GM12873 (cell line): Measurements from ENCODE around the gene C1D.
A peak's percentile ranks its signal among the peaks of the same experiment; 100 is the strongest.

ENCODE experiments used
- TF ChIP-seq, protein P1 (sequence below): IDR thresholded peaks from 2 replicates; pipeline ENCODE4 v1.5.1; 2012; ENCODE audit warnings: low read depth, mild to moderate bottlenecking, moderate library complexity, low read length, control low read depth; ENCODE audit not compliant: insufficient read depth; ENCODE audit errors: missing control alignments

C1D gene

DNA sequence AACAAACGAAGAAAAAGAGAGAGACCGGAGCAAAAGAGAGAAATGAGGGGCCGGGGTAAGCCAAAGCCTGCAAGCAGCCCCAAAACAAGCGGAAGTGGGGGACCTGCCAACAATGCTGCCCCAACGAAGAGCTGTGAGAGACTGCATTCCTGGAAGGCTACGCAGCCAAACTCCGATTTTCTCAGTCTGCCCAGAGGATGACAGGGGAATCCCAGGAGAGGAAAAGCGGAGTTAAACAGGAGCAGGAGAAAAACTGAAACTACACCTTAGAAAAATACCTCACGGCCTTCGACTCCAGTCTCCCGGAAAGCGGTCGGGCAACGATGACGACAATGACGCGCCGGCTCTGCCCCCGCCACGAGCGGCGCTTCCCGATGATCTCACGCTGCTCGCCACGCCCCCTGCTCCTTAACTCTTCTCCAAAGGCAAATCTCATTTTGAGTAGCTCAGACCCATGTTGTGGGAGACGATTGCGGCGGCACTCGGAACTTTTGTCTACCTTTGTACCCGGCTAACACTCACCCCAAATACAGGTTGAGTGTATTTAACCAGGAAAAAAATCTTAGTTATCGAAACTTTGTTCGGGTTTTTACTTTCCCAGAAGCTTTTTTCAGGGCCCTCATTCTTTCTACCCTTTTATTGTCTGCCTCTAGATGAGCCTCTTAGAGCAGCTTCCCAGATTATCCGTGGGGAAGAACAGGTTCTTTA, at the start of gene C1D:
Gene C1D (minus strand): TSS at position 325 of the 708 bp plus-strand sequence. CDS start 15,694 bp downstream, outside the sequence.
- TF ChIP-seq, protein P1, sequence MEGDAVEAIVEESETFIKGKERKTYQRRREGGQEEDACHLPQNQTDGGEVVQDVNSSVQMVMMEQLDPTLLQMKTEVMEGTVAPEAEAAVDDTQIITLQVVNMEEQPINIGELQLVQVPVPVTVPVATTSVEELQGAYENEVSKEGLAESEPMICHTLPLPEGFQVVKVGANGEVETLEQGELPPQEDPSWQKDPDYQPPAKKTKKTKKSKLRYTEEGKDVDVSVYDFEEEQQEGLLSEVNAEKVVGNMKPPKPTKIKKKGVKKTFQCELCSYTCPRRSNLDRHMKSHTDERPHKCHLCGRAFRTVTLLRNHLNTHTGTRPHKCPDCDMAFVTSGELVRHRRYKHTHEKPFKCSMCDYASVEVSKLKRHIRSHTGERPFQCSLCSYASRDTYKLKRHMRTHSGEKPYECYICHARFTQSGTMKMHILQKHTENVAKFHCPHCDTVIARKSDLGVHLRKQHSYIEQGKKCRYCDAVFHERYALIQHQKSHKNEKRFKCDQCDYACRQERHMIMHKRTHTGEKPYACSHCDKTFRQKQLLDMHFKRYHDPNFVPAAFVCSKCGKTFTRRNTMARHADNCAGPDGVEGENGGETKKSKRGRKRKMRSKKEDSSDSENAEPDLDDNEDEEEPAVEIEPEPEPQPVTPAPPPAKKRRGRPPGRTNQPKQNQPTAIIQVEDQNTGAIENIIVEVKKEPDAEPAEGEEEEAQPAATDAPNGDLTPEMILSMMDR: no peak

DNA sequence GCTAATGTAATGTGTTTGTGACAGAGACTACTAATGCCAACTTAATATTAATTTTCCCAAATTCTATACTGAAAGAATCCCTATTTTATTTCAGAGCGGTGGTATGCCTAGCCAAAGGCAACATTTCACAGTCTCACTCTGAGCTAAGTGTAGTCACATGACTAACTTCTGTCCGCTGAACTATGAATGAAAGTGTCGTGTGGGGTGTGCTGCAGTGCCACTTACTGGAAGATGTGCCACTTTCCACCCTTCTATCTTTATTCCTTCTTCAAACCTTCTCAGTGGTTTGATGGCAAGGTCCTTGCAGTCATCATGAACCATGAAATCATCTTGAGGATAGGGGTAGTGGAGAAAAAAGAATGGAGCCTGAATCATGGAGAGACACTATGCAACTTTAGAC, 47.3 kb upstream of the C1D start:
- TF ChIP-seq, protein P1: peak; percentile 33

GRCh38 chr2:68108120-68108519, 45.3 kb upstream of the C1D start:
- TF ChIP-seq, protein P1: no peak

DNA sequence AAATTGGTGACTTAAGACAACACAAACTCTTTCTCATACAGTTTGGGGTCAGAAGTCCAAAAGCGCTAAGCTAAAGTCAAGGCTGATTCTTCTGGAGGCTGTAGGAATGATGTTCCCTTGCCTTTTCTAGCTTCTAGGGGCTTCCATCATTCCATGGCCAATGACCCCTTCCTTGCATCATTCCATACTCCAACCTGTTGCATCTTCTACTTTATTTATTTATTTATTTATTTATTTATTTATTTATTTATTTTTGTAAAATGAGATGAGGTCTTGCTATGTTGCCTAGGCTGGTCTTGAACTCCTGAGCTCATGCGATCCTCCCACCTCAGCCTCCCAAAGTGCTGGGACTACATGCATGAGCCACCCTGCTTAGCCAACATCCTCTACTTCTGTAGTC, 44.7 kb upstream of the C1D start:
- TF ChIP-seq, protein P1: no peak

- TF ChIP-seq, protein P1: no peak
These were observed 41.5 kb upstream of the C1D start for GRCh38 chr2:68104111-68104835.

- TF ChIP-seq, protein P1: no peak
These were observed 40.9 kb upstream of the C1D start for GRCh38 chr2:68103709-68104055.

DNA sequence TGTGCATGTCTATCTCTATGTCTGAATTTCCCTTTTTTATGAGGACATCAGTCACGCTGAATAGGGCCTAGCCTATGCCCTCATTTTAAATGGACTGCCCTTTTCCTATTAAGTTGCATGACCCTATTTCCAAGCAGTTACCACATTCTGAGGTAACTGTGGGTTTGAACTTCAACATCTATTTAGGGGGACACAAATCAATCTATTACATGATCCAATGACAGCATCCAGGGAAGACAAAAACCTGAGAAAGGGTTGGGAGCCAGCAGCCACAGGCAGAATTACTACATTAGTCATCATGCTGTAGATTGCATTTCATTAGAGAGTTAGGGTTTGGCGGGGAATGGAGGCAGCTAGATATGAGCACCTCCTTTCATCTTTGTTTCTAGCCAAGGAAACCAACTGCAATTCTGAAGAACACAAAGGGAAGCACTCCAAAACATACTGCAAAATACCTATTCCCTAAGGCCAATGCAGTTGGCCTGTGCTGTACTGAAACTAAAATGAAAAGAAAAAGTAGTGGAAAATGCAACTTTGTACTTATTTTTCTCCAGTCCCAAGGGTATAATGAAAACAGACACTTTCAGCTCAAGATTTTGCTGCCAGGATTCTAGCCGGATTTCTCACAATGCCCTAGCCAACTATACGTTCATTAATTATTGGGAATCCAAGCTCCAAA, 40.4 kb upstream of the C1D start:
- TF ChIP-seq, protein P1: no peak
